Panc1 (cell line): Measurements from ENCODE around the gene APBB2. TPM values are rescaled to one million over a fixed set of nuclear protein-coding genes. Genes with fewer than 3 reads are reported as not detected.

Experiments
- ATAC-seq: fragments of 200-7000 bp; cut with Tn5 transposase; 2 replicates; pipeline ENCODE4 v1.9.1; 2020; ENCODE audit warnings: mild to moderate bottlenecking, moderate library complexity
- BruUV-seq: library from RNA; stranded (reverse); fragments of 400-500 nt; replicated peaks from 2 replicates; lab custom pipeline; 2021; lab: Mats Ljungman, UMichigan
- CTCF ChIA-PET: fragments of 300-600 bp; sonication (Branson Sonifier 250); formaldehyde crosslinking; loops from one replicate; lab custom pipeline; 2022; ENCODE audit warnings: antibody characterized with exemption; lab: Charles Lee
- POLR2A ChIA-PET: fragments of 300-600 bp; sonication (Branson Sonifier 250); formaldehyde crosslinking; loops from one replicate; lab custom pipeline; 2022; ENCODE audit warnings: antibody characterized with exemption; lab: Charles Lee
- DNase-seq: peaks from one replicate; pipeline ENCODE4 v3.0.0-alpha.2; 2010; ENCODE audit warnings: low read depth, low spot score
- H3K27ac ChIP-seq: 2 replicates; pipeline ENCODE4 v1.5.1; 2011; ENCODE audit warnings: mild to moderate bottlenecking, low read length, inconsistent platforms
- H3K27me3 ChIP-seq: fragments of 200-500 bp; sonication (Bioruptor generic); 2 replicates; pipeline ENCODE4 v1.6.0; 2014; ENCODE audit warnings: low read length, inconsistent platforms; ENCODE audit not compliant: control insufficient read depth, insufficient read depth
- H3K36me3 ChIP-seq: fragments of 200-500 bp; sonication (Bioruptor generic); 2 replicates; pipeline ENCODE4 v1.5.1; 2014; ENCODE audit warnings: inconsistent platforms, mild to moderate bottlenecking, low read length, moderate library complexity; ENCODE audit not compliant: control insufficient read depth, insufficient read depth
- H3K4me1 ChIP-seq: 2 replicates; pipeline ENCODE4 v1.5.1; 2011; ENCODE audit warnings: inconsistent platforms, mild to moderate bottlenecking, low read length, moderate library complexity; ENCODE audit not compliant: control insufficient read depth, insufficient read depth
- H3K4me3 ChIP-seq, 2 experiments: 2 replicates each; pipeline ENCODE4 v1.5.1; 2011 to 2012; ENCODE audit warnings: low read depth in 2 of 2, low read length in 2 of 2, mild to moderate bottlenecking in 2 of 2, inconsistent platforms in 1 of 2, moderate library complexity in 1 of 2
- H3K9me3 ChIP-seq: fragments of 200-500 bp; sonication (Bioruptor generic); 2 replicates; pipeline ENCODE4 v1.5.1; 2014; ENCODE audit warnings: low read depth, mild to moderate bottlenecking, inconsistent platforms, low read length, moderate library complexity; ENCODE audit not compliant: control insufficient read depth, insufficient read depth
- POLR2AphosphoS5 ChIP-seq: IDR thresholded peaks from 2 replicates; pipeline ENCODE4 v1.6.1; 2012; ENCODE audit warnings: mild to moderate bottlenecking, low read depth, low read length, moderate library complexity
- SIN3A ChIP-seq: IDR thresholded peaks from 2 replicates; pipeline ENCODE4 v1.6.1; 2012; ENCODE audit warnings: low read depth, mild to moderate bottlenecking, low read length, moderate library complexity, borderline replicate concordance; ENCODE audit not compliant: insufficient read depth
- TCF7L2 ChIP-seq: IDR thresholded peaks from 2 replicates; pipeline ENCODE4 v1.6.1; 2011; ENCODE audit warnings: mild to moderate bottlenecking, low read depth, low read length, inconsistent platforms
- in situ Hi-C: cut with HindIII; loops from 2 replicates; pipeline ENCODE4 v1.10.0; 2016; ENCODE audit warnings: low sequenced_read_pairs, low pct_unique_long_range_greater_than_20kb
- intact Hi-C: fragments of 100-400 bp; cut with micrococcal nuclease; formaldehyde crosslinking; loops from one replicate; pipeline ENCODE4 v1.10.0; 2022; ENCODE audit not compliant: unreplicated experiment
- total RNA-seq: library from RNA; stranded (reverse); gene quantifications from one replicate; pipeline ENCODE4 v1.2.1, GENCODE V29; 2021; ENCODE audit not compliant: unreplicated experiment
- TF ChIP-seq, protein P1 (sequence below), 2 experiments: IDR thresholded peaks; 2 replicates each; pipeline ENCODE4 v1.6.1; 2011 to 2012; ENCODE audit warnings: low read depth in 2 of 2, control low read depth in 1 of 2, low read length in 1 of 2, mild to moderate bottlenecking in 1 of 2, moderate library complexity in 1 of 2; ENCODE audit not compliant: insufficient read depth in 1 of 2
- TF ChIP-seq, protein P2 (sequence below): fragments of 450-650 bp; IDR thresholded peaks from 2 replicates; pipeline ENCODE4 v1.5.1; 2017; ENCODE audit warnings: mild to moderate bottlenecking

APBB2 gene
- total RNA-seq, 1 experiment from 2014 or later = 27.1 TPM

DNA sequence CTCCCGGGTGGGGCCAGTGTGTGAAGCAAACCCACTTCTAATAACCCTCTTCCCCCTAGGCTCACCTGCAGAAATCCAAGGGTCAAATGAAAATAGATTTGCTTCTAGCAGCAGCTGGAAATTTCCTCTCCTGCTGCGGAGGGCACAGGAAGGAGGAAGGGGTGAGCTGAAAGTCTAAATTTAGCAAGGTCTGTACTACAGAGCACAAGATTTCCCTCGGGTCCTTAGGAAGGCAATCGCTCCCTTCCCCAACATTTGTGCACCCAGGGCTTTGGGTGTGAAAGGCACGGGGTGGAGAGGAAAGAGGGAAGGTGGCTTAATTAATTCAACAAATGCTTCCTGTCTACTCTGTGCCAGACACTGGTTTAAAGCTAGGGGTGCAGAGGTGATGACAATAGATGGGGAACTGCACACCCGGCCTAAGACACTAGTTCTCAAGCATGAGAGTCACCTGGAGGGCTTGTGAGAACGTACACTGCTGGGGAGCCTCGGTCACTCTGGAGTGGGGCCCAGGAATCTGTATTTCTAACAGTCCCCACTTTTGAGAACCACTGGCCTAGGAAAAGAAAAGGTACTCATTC lies 260.2 kb downstream of the APBB2 start:
- no TSS peak for BruUV-seq
- in situ Hi-C loops = no loop called here
- H3K36me3 ChIP-seq = no peaks in the 10 kb centered on the region
- no peaks in the 10 kb centered on the region for H3K9me3 ChIP-seq
- ATAC-seq (no peak), DNase-seq (no peak)
- intact Hi-C loops = no loop called here
- CTCF ChIA-PET = no interaction called here
- TF ChIP-seq, protein P1, sequence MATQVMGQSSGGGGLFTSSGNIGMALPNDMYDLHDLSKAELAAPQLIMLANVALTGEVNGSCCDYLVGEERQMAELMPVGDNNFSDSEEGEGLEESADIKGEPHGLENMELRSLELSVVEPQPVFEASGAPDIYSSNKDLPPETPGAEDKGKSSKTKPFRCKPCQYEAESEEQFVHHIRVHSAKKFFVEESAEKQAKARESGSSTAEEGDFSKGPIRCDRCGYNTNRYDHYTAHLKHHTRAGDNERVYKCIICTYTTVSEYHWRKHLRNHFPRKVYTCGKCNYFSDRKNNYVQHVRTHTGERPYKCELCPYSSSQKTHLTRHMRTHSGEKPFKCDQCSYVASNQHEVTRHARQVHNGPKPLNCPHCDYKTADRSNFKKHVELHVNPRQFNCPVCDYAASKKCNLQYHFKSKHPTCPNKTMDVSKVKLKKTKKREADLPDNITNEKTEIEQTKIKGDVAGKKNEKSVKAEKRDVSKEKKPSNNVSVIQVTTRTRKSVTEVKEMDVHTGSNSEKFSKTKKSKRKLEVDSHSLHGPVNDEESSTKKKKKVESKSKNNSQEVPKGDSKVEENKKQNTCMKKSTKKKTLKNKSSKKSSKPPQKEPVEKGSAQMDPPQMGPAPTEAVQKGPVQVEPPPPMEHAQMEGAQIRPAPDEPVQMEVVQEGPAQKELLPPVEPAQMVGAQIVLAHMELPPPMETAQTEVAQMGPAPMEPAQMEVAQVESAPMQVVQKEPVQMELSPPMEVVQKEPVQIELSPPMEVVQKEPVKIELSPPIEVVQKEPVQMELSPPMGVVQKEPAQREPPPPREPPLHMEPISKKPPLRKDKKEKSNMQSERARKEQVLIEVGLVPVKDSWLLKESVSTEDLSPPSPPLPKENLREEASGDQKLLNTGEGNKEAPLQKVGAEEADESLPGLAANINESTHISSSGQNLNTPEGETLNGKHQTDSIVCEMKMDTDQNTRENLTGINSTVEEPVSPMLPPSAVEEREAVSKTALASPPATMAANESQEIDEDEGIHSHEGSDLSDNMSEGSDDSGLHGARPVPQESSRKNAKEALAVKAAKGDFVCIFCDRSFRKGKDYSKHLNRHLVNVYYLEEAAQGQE (IDR thresholded peaks at IDR 0.05; ENCODE audit: insufficient read depth in 1 of 2, low read depth in 2 of 2, low read length in 1 of 2) = no peak
- TF ChIP-seq, protein P2, sequence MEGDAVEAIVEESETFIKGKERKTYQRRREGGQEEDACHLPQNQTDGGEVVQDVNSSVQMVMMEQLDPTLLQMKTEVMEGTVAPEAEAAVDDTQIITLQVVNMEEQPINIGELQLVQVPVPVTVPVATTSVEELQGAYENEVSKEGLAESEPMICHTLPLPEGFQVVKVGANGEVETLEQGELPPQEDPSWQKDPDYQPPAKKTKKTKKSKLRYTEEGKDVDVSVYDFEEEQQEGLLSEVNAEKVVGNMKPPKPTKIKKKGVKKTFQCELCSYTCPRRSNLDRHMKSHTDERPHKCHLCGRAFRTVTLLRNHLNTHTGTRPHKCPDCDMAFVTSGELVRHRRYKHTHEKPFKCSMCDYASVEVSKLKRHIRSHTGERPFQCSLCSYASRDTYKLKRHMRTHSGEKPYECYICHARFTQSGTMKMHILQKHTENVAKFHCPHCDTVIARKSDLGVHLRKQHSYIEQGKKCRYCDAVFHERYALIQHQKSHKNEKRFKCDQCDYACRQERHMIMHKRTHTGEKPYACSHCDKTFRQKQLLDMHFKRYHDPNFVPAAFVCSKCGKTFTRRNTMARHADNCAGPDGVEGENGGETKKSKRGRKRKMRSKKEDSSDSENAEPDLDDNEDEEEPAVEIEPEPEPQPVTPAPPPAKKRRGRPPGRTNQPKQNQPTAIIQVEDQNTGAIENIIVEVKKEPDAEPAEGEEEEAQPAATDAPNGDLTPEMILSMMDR = no peak
- H3K4me3 ChIP-seq = no peak overlapping the region
- no peaks in the 10 kb centered on the region for H3K27me3 ChIP-seq
- no peak overlapping the region for H3K27ac ChIP-seq
- H3K4me1 ChIP-seq = no peaks in the 10 kb centered on the region
- POLR2A ChIA-PET = no interaction called here

DNA sequence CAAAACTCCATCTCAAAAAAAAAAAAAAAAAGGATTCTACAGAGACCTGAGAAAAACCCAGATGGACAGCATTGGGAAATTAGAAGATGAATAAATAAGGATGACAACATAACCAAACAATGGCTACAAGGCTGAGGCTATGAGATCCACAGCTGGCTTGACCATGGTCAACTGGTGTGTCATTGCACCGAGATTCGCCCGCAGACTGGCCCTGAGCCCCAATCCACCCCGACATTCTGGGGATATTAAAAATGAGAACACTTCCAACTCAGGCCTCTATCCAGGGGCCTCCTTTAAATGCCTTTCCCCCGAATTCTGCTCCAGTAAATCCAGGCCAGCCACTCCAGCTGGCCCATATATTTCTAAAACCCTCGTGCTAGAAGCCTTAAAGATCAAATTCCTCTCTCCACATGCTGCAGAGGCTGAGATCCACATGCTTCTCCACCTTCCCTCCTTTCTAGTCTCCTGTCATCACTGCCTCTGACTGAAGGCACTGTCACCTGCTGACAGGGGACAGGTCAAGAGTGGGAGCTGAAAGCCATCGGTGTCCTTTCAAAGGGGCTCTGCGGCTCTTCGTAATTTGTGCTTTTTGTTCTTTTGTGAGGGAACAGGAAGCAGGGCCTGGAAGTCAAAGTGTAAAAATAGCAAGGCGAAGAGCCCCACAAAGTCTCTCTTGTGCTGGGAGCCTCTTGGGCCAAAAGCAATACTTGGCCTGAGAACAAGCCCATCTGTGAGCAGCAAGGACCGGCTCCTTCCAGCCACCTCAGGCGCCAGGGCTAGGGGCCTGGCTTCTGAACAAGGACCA lies 260.9 kb downstream of the APBB2 start:
- no peaks in the 10 kb centered on the region for H3K27me3 ChIP-seq
- BruUV-seq = no TSS peak
- POLR2A ChIA-PET = no interaction called here

More for the DNA sequence above, 260.9 kb downstream of the APBB2 start:
- in situ Hi-C loops (no loop called here), intact Hi-C loops (no loop called here)
- CTCF ChIA-PET = no interaction called here
- DNase-seq (no peak), ATAC-seq (no peak)
- no peak for TF ChIP-seq TCF7L2
- TF ChIP-seq, protein P2 = no peak
- no peak for TF ChIP-seq POLR2AphosphoS5
- TF ChIP-seq, protein P1 (IDR thresholded peaks at IDR 0.05; ENCODE audit: insufficient read depth in 1 of 2, low read depth in 2 of 2, low read length in 1 of 2) = no peak
- no peak for TF ChIP-seq SIN3A
- no peak overlapping the region for H3K4me3 ChIP-seq
- H3K9me3 ChIP-seq = no peaks in the 10 kb centered on the region
- no peaks in the 10 kb centered on the region for H3K4me1 ChIP-seq
- no peak overlapping the region for H3K27ac ChIP-seq
- no peaks in the 10 kb centered on the region for H3K36me3 ChIP-seq
